HEK293T (cell line): ENCODE data around the gene KDELR3.

Experiments used
- BHLHE40 ChIP-seq: fragments of 450-650 bp; IDR thresholded peaks from 2 replicates; pipeline ENCODE4 v1.6.1; 2016; ENCODE audit warnings: mild to moderate bottlenecking, moderate library complexity, borderline replicate concordance
- FOXK2 ChIP-seq: fragments of 450-650 bp; IDR thresholded peaks from 2 replicates; pipeline ENCODE4 v1.6.1; 2016; ENCODE audit warnings: mild to moderate bottlenecking
- PKNOX1 ChIP-seq: fragments of 450-650 bp; IDR thresholded peaks from 2 replicates; pipeline ENCODE4 v1.6.1; 2016
- SUZ12 ChIP-seq: fragments of 450-650 bp; IDR thresholded peaks from 2 replicates; pipeline ENCODE4 v1.6.1; 2016; ENCODE audit warnings: mild to moderate bottlenecking

GRCh38 chr22:38523029-38523428 is 55.1 kb downstream of the KDELR3 start:
- no peak for TF ChIP-seq PKNOX1
- no peak for TF ChIP-seq SUZ12
- TF ChIP-seq FOXK2: no peak
- no peak for TF ChIP-seq BHLHE40
